C4-2B (cell line): ENCODE results near the gene CMTM3.

Experiments
- H3K27ac ChIP-seq: fragments of 450-650 bp; 2 replicates; pipeline ENCODE4 v1.5.1; 2017
- CTCF ChIP-seq: fragments of 450-650 bp; conservative IDR thresholded peaks from 2 replicates; pipeline ENCODE4 v1.5.1; 2017; ENCODE audit warnings: mild to moderate bottlenecking
- ZFX ChIP-seq: fragments of 450-650 bp; IDR thresholded peaks from 2 replicates; pipeline ENCODE4 v1.6.1; 2017

The CMTM3 gene, protein sequence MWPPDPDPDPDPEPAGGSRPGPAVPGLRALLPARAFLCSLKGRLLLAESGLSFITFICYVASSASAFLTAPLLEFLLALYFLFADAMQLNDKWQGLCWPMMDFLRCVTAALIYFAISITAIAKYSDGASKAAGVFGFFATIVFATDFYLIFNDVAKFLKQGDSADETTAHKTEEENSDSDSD

GRCh38 chr16:66604376-66605176, at the start of gene CMTM3:
Gene CMTM3 (plus strand): TSS chr16:66604704. CDS start chr16:66604806, 102 bp downstream.
- H3K27ac ChIP-seq: no peak within 1 kb of the TSS
- peak; percentile 70 for TF ChIP-seq CTCF
- no peak for TF ChIP-seq ZFX

GRCh38 chr16:66560107-66560506, 44.4 kb upstream of the CMTM3 start:
- TF ChIP-seq ZFX (no peak), CTCF (no peak)
- H3K27ac ChIP-seq: no peak overlapping the region

DNA sequence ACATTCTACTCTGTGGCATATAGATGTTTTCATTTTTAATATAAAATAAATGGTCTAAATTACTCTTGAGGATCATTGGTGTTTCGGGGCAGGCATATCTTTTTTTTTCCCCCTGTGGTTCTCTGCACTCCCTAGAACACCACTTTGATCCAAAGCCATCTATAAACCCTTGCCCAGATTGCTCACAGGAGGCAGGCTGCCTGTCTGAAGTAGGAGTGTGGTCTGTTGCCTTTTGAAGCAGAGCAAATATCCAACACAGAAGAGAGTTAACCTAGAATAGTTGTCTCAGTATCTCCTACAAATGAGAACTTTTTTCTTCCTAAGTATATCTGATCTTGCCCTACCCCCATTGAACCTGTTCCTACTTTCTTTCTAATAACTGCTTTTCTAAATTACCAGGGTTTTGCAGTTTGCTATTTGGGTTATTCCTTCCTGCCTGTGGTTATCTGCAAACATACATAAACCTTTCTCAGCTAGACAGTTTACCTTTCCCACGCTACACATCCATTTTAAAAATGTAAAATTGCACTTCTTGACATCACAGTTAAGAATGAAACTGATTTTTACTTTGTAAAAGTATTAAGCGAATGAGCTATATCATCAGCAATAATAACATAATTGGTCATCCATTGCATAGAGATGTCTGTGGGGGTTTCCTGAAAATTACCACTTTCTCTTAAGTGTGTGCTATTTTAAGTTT, 43.0 kb upstream of the CMTM3 start:
- H3K27ac ChIP-seq: no peak overlapping the region
- TF ChIP-seq ZFX: no peak
- no peak for TF ChIP-seq CTCF

DNA sequence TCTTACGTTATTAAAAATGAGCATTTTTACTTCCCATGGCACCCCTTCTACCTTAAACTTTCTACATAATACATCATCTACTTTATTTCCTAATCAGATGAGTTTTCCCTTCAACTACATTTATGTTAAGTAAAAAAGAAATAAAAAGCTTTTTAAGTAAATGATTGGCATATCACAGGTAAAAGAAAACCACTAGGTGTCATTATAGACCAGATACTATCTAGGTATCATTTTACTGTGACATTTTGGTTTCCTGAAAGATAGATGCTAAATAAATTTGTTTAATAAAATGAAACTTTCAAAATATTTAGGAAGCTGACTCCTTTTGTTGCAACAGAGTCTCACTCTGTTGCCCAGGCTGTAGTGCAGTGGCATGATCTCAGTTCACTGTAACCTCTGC, 42.1 kb upstream of the CMTM3 start:
- TF ChIP-seq ZFX (no peak), CTCF (peak; percentile 16; the same call in 1 of the 2 replicates)
- no peak overlapping the region for H3K27ac ChIP-seq

- H3K27ac ChIP-seq: no peak overlapping the region
- TF ChIP-seq CTCF: no peak
- no peak for TF ChIP-seq ZFX
Observed at GRCh38 chr16:66562986-66563385, 41.5 kb upstream of the CMTM3 start.

GRCh38 chr16:66563574-66564334, 40.8 kb upstream of the CMTM3 start:
- H3K27ac ChIP-seq: no peak overlapping the region
- TF ChIP-seq ZFX (no peak), CTCF (no peak)
